Activated T-cell treated with anti-CD3 and anti-CD28 coated beads, Interleukin-2, amount 50 U/mL, for 1 hour (primary cell): Measurements from ENCODE around the gene RSBN1.
"Not testable (repeated sequence)": the region's sequence is repeated elsewhere in the genome, so short reads cannot be mapped to it uniquely, and the experiment has no call there.

Source experiments
- DNase-seq: peaks from one replicate; pipeline ENCODE4 v3.0.0-alpha.2; 2020

Gene RSBN1

DNA sequence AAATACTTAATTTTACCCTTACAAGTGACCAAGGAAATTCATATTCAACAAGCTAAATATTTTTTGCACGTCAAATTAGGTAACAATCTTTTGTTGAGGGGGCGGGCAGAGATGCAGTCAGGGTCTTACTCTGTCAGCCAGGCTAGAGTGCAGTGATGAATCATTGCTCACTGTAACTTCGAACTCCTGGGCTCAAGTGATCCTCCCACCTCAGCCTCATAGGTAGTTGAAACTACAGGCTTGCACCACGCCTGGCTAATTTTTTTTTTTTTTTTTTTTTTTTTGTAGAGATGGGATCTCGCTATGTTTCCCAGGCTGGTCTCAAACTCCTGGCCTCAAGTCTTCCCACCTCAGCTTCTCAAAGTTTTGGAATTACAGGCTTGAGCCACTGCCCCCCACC, 79.5 kb downstream of the RSBN1 start:
- DNase-seq, result no peak

DNA sequence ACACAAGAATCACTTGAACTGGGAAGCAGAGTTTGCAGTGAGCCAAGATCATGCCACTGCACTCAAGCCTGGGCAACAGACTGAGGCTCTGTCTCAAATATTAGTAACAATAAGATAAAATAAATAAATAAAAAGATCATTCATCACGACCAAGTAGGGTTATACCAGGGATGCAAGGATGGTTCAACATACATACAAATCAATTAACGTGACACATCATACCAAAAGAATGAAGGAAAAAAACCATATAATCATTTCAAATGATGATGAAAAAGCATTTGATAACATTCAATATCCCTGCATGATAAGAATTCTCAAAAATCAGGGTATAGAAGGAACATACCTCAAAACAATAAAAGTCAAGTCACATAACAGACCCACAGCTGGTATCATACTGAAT, 91.3 kb downstream of the RSBN1 start:
- no peak for DNase-seq

DNA sequence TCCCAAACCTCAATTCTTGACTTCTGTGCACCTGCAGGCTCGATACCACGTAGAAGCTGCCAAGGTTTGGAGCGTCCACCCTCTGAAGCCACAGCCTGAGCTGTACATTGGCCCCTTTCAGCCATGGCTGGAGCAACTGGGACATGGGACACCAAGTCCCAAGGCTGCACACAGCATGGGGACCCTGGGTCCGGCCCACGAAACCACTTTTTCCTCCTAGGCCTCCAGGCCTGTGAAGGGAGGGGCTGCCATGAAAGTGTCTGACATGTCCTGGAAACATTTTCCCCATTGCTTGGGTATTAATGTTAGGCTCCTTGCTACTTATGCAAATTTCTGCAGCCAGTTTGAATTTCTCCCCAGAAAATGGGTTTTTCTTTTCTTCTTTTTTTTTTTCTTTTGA, 93.7 kb downstream of the RSBN1 start:
- not testable (repeated sequence) for DNase-seq

DNA sequence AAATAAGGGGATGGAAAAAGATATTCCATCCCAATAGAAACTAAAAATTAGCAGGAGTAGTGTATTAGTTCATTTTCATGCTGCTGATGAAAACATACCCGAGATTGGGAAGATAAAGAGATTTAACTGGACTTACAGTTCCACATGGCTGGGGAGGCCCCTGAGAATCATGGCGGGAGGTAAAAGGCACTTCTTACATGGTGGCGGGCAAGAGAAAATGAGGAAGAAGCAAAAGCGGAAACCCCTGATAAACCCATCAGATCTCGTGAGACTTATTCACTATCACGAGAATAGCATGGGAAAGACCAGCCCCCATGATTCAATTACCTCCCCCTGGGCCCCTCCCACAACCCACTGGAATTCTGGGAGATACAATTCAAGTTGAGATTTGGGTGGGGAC, 94.8 kb downstream of the RSBN1 start:
- not testable (repeated sequence) for DNase-seq

DNA sequence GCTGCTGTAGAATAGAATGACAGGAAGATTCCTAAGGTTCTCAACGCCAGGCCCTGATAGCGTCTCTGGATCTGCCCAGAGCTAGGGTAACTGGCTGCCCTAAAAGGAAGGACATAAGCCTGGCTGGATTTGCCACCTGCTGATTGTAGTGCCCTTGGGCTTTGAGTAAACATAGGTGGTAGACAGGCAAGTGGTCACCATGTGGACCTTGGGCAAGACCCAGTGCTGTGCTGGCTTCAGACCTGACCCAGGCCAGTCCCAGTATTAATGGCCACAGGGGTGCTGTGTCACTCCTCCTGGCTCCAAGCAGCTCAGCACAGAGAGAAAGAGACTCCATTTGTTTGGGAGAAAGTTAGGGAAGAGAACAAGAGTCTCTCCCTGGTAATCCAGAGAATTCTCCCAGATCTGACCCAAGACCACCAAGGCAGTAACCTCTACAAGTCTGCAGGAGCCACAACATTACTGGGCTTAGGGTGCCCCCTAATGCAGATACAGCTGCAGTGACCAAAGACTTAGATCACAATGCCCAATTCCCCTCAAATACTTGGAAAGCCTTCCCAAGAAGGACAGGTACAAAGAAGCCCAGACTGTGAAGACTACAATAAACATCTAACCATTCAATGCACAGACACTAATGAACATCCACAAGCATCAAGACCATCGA, 97.5 kb downstream of the RSBN1 start:
- no peak for DNase-seq
